ENCODE data around the gene PPP3R2. TPM values are rescaled to one million over a fixed set of nuclear protein-coding genes. Genes with fewer than 3 reads are reported as not detected.

The PPP3R2 gene
- total and polyA plus RNA-seq, 10 of the 15 experiments (the other 5 are each of a cell fraction or from before 2014, with no cell fraction given): not detected

- H3K4me3 ChIP-seq: no peak overlapping the region
- in situ Hi-C loops (cut with MboI): no loop called here
- no peak overlapping the region for H3K9ac ChIP-seq (ENCODE audit: control insufficient read depth, insufficient read depth, low read length)
- H2AFZ ChIP-seq (ENCODE audit: control insufficient read depth, low read depth, low read length): no peak overlapping the region
- no peak for DNase-seq (ENCODE audit: low read depth, low spot score)
- BruUV-seq (replicated peaks): no TSS peak
- POLR2A ChIA-PET: no interaction called here
- no peaks in the 10 kb centered on the region for H3K79me2 ChIP-seq (ENCODE audit: control insufficient read depth, insufficient read depth, low read length)
- SMC1A ChIA-PET (ENCODE audit: uncharacterized antibody, unreplicated experiment): no interaction called here
- CTCF ChIA-PET: no interaction called here
- FAIRE-seq: no peak
- RAD21 ChIA-PET (ENCODE audit: unreplicated experiment): no interaction called here
- no peak overlapping the region for H3K27ac ChIP-seq (ENCODE audit: control insufficient read depth, insufficient read depth)
- no peaks in the 10 kb centered on the region for H3K27me3 ChIP-seq (replicated peaks in 1 of 2; ENCODE audit: control insufficient read depth in 2 of 2, insufficient read depth in 2 of 2, low read length in 1 of 2)
- TF ChIP-seq ZNF592 (IDR thresholded peaks at IDR 0.05) (no peak), ESRRA (IDR thresholded peaks at IDR 0.05; ENCODE audit: low read length) (no peak), STAT1 (conservative IDR thresholded peaks at IDR 0.05) (no peak), BHLHE40 (IDR thresholded peaks at IDR 0.05; ENCODE audit: borderline replicate concordance in 1 of 2, low read depth in 2 of 2, low read length in 1 of 2) (no peak), FOS (IDR thresholded peaks at IDR 0.05; ENCODE audit: borderline replicate concordance, extremely low read depth, insufficient read length) (no peak), HSF1 (IDR thresholded peaks at IDR 0.05; ENCODE audit: low read depth, low read length) (no peak)
- no peaks in the 10 kb centered on the region for H3K9me3 ChIP-seq (replicated peaks; ENCODE audit: control insufficient read depth, insufficient read depth, low read length)
- H3K4me1 ChIP-seq (ENCODE audit: control insufficient read depth, insufficient read depth, low read length): no peaks in the 10 kb centered on the region
- ATAC-seq: no peak; the same call in 2 of the 3 replicates
- no peaks in the 10 kb centered on the region for H4K20me1 ChIP-seq (ENCODE audit: control insufficient read depth, insufficient read depth)
- intact Hi-C loops (cut with micrococcal nuclease; ENCODE audit: unreplicated experiment): no loop called here
- 27% methylated on average over 1 of the region's 1 CpG for WGBS (ENCODE audit: insufficient coverage, insufficient replicate concordance, low lambda C conversion rate, missing lambda C conversion rate)
- no peak overlapping the region for H3K4me2 ChIP-seq (ENCODE audit: control insufficient read depth, insufficient read depth)
- no peaks in the 10 kb centered on the region for H3K36me3 ChIP-seq (ENCODE audit: control insufficient read depth in 2 of 2, insufficient read depth in 2 of 2, low read length in 1 of 2)
Observed at GRCh38 chr9:101620452-101620851, 25.7 kb upstream of the PPP3R2 start.
